Measurements from ENCODE around the gene PPIL1. TPM values are rescaled to one million over a fixed set of nuclear protein-coding genes. Genes with fewer than 3 reads are reported as not detected.
A peak's percentile ranks its signal among the peaks of the same experiment; 100 is the strongest.

Gene PPIL1
- total RNA-seq, 2 donors from 2014 or later: 18.7 to 35.9 TPM

- intact Hi-C loops (cut with DNase I): no loop called here
- Histone ChIP-seq H3K27me3 (replicated peaks; ENCODE audit: insufficient read depth) (no peaks in the 10 kb centered on the region), H3K4me1 (replicated peaks) (no peaks in the 10 kb centered on the region), H3K4me3 (no peak overlapping the region), H3K36me3 (no peaks in the 10 kb centered on the region), H3K27ac (peak overlapping the region in 1 of 2 donors; percentile 11), H3K9me3 (no peaks in the 10 kb centered on the region)
- 89% methylated on average over 14 of the region's 14 CpGs for WGBS
- DNase-seq (ENCODE audit: low spot score): no peak
- TF ChIP-seq POLR2AphosphoS5 (IDR thresholded peaks at IDR 0.05): no peak
Observed at GRCh38 chr6:36821581-36822335, 52.8 kb downstream of the PPIL1 start.

- Histone ChIP-seq H3K27me3 (replicated peaks; ENCODE audit: insufficient read depth) (no peaks in the 10 kb centered on the region), H3K36me3 (no peaks in the 10 kb centered on the region), H3K27ac (no peak overlapping the region), H3K9me3 (no peaks in the 10 kb centered on the region), H3K4me1 (replicated peaks) (no peaks in the 10 kb centered on the region), H3K4me3 (no peak overlapping the region)
- TF ChIP-seq POLR2AphosphoS5 (IDR thresholded peaks at IDR 0.05): no peak
- TF ChIP-seq POLR2A (IDR thresholded peaks at IDR 0.05): no peak
- no peak for TF ChIP-seq CTCF (IDR thresholded peaks at IDR 0.05)
- intact Hi-C loops (cut with DNase I): no loop called here
- DNase-seq (ENCODE audit: low spot score): no peak
- WGBS: 81% methylated on average over 12 of the region's 12 CpGs
Observed at GRCh38 chr6:36820700-36821580, 53.7 kb downstream of the PPIL1 start.

- Histone ChIP-seq H3K4me1 (replicated peaks) (no peaks in the 10 kb centered on the region), H3K36me3 (no peaks in the 10 kb centered on the region), H3K4me3 (no peak overlapping the region), H3K9me3 (no peaks in the 10 kb centered on the region), H3K27me3 (replicated peaks; ENCODE audit: insufficient read depth) (no peaks in the 10 kb centered on the region), H3K27ac (no peak overlapping the region)
- DNase-seq (ENCODE audit: low spot score): no peak
- intact Hi-C loops (cut with DNase I): no loop called here
- WGBS: 86% methylated on average over 4 of the region's 4 CpGs
- TF ChIP-seq POLR2A (IDR thresholded peaks at IDR 0.05) (no peak), POLR2AphosphoS5 (IDR thresholded peaks at IDR 0.05) (no peak), CTCF (IDR thresholded peaks at IDR 0.05) (no peak)
Observed at GRCh38 chr6:36818756-36819155, 55.8 kb downstream of the PPIL1 start.

GRCh38 chr6:36817847-36818246, 56.8 kb downstream of the PPIL1 start:
- no peaks in the 10 kb centered on the region for H3K9me3 ChIP-seq
- H3K27me3 ChIP-seq (replicated peaks; ENCODE audit: insufficient read depth): no peaks in the 10 kb centered on the region
- H3K27ac ChIP-seq: no peak overlapping the region
- H3K4me1 ChIP-seq (replicated peaks): no peaks in the 10 kb centered on the region
- WGBS: 87% methylated on average over 3 of the region's 3 CpGs
- TF ChIP-seq CTCF (IDR thresholded peaks at IDR 0.05) (no peak), POLR2A (IDR thresholded peaks at IDR 0.05) (no peak), POLR2AphosphoS5 (IDR thresholded peaks at IDR 0.05) (no peak)
- intact Hi-C loops (cut with DNase I): no loop called here
- H3K36me3 ChIP-seq: no peaks in the 10 kb centered on the region
- no peak overlapping the region for H3K4me3 ChIP-seq
- no peak for DNase-seq (ENCODE audit: low spot score)

- intact Hi-C loops (cut with DNase I): no loop called here
- WGBS: 89% methylated on average over 9 of the region's 9 CpGs
- Histone ChIP-seq H3K4me3 (no peak overlapping the region), H3K4me1 (replicated peaks) (no peaks in the 10 kb centered on the region), H3K9me3 (no peaks in the 10 kb centered on the region), H3K27ac (no peak overlapping the region), H3K27me3 (replicated peaks; ENCODE audit: insufficient read depth) (no peaks in the 10 kb centered on the region), H3K36me3 (no peaks in the 10 kb centered on the region)
- DNase-seq (ENCODE audit: low spot score): no peak
- TF ChIP-seq POLR2A (IDR thresholded peaks at IDR 0.05) (no peak), CTCF (IDR thresholded peaks at IDR 0.05) (no peak), POLR2AphosphoS5 (IDR thresholded peaks at IDR 0.05) (no peak)
Observed at GRCh38 chr6:36817176-36817817, 57.3 kb downstream of the PPIL1 start.
